OCI-LY3 (cell line): ENCODE results near the gene KRTAP5-9.
"Not testable (repeated sequence)": the region's sequence is repeated elsewhere in the genome, so short reads cannot be mapped to it uniquely, and the experiment has no call there.

Experiments
- H2AFZ ChIP-seq: fragments of 200-600, 300-600 bp; shearing (Covaris generic); 2 replicates; pipeline ENCODE4 v1.6.0; 2014; ENCODE audit warnings: antibody characterized with exemption, low read depth, low read length
- H3K27ac ChIP-seq: fragments of 200-600, 300-600 bp; sonication (generic); 2 replicates; pipeline ENCODE4 v1.5.1; 2014; ENCODE audit warnings: mild to moderate bottlenecking, low read length, moderate library complexity, mixed read lengths
- H3K27me3 ChIP-seq: fragments of 200-600, 300-600 bp; sonication (generic); 2 replicates; pipeline ENCODE4 v1.6.1; 2014; ENCODE audit warnings: low read depth, low read length, mixed read lengths
- H3K36me3 ChIP-seq: fragments of 200-600, 300-600 bp; sonication (generic); replicated peaks from 2 replicates; pipeline ENCODE3; 2014; ENCODE audit warnings: low read depth, low read length, mixed read lengths
- H3K4me1 ChIP-seq: fragments of 300-600, 200-600 bp; sonication (generic); 2 replicates; pipeline ENCODE4 v1.6.1; 2014; ENCODE audit warnings: low read length, mixed read lengths
- H3K4me2 ChIP-seq: fragments of 200-600, 300-600 bp; sonication (generic); 2 replicates; pipeline ENCODE4 v1.6.1; 2014; ENCODE audit warnings: low read length, mixed read lengths
- H3K4me3 ChIP-seq: fragments of 300-600, 200-600 bp; sonication (generic); 2 replicates; pipeline ENCODE4 v1.5.1; 2014; ENCODE audit warnings: antibody characterized with exemption, mild to moderate bottlenecking, low read length, moderate library complexity
- H3K79me2 ChIP-seq: fragments of 300-600, 200-600 bp; shearing (Covaris generic); 2 replicates; pipeline ENCODE4 v1.6.1; 2014; ENCODE audit warnings: mild to moderate bottlenecking, low read length, mixed read lengths
- H3K9ac ChIP-seq: fragments of 300-600, 200-600 bp; shearing (Covaris generic); 2 replicates; pipeline ENCODE4 v1.6.0; 2014; ENCODE audit warnings: mild to moderate bottlenecking, low read length, moderate library complexity
- H3K9me3 ChIP-seq: fragments of 200-600, 300-600 bp; shearing (Covaris generic); 2 replicates; pipeline ENCODE4 v1.6.1; 2014; ENCODE audit warnings: low read length, mixed read lengths; ENCODE audit not compliant: insufficient read depth
- H4K20me1 ChIP-seq: fragments of 200-600, 300-600 bp; sonication (generic); 2 replicates; pipeline ENCODE4 v1.6.1; 2016; ENCODE audit warnings: low read length, mixed read lengths; ENCODE audit not compliant: insufficient read depth
- CTCF ChIP-seq: fragments of 200-600, 300-600 bp; sonication (generic); IDR thresholded peaks from 2 replicates; pipeline ENCODE4 v1.5.1; 2014; ENCODE audit warnings: antibody characterized with exemption, low read length, low read depth
- EZH2phosphoT487 ChIP-seq: fragments of 200-600 bp; shearing (Covaris generic); IDR thresholded peaks from 2 replicates; pipeline ENCODE4 v1.6.1; 2018; ENCODE audit warnings: antibody characterized with exemption, mixed run types, low read depth

KRTAP5-9 gene

GRCh38 chr11:71575723-71576424, 27.7 kb downstream of the KRTAP5-9 start:
- H3K9me3 ChIP-seq, result no peaks in the 10 kb centered on the region
- peaks cover 34% of the 10 kb centered on the region for H3K27me3 ChIP-seq
- no peak overlapping the region for H3K27ac ChIP-seq
- no peak overlapping the region for H3K4me3 ChIP-seq
- peaks cover 6% of the 10 kb centered on the region for H3K4me1 ChIP-seq
- H3K9ac ChIP-seq, result no peak overlapping the region
- no peaks in the 10 kb centered on the region for H3K36me3 ChIP-seq
- no peaks in the 10 kb centered on the region for H3K79me2 ChIP-seq
- H4K20me1 ChIP-seq, result no peaks in the 10 kb centered on the region
- no peak overlapping the region for H3K4me2 ChIP-seq
- TF ChIP-seq EZH2phosphoT487 (no peak), CTCF (no peak)
- H2AFZ ChIP-seq, result no peak overlapping the region

- not testable (repeated sequence) for H2AFZ ChIP-seq, H3K36me3 ChIP-seq, H3K9me3 ChIP-seq, H3K79me2 ChIP-seq, H3K9ac ChIP-seq, H3K4me2 ChIP-seq, H3K4me3 ChIP-seq, H3K4me1 ChIP-seq, H3K27ac ChIP-seq, H4K20me1 ChIP-seq
- peaks cover 34% of the 10 kb centered on the region for H3K27me3 ChIP-seq
These were observed 28.7 kb downstream of the KRTAP5-9 start for GRCh38 chr11:71576688-71577465.

- Histone ChIP-seq H3K36me3 (no peaks in the 10 kb centered on the region), H3K27me3 (peaks cover 37% of the 10 kb centered on the region), H3K9ac (no peak overlapping the region), H2AFZ (no peak overlapping the region), H3K79me2 (no peaks in the 10 kb centered on the region), H4K20me1 (no peaks in the 10 kb centered on the region), H3K27ac (no peak overlapping the region), H3K9me3 (no peaks in the 10 kb centered on the region), H3K4me1 (peaks cover 6% of the 10 kb centered on the region), H3K4me2 (no peak overlapping the region), H3K4me3 (no peak overlapping the region)
- TF ChIP-seq CTCF (no peak), EZH2phosphoT487 (no peak)
These were observed 29.3 kb downstream of the KRTAP5-9 start for GRCh38 chr11:71577469-71578004.

GRCh38 chr11:71579513-71579912, 31.3 kb downstream of the KRTAP5-9 start:
- H3K9me3 ChIP-seq, H3K36me3 ChIP-seq, H3K4me3 ChIP-seq, H3K4me2 ChIP-seq, H4K20me1 ChIP-seq, H3K79me2 ChIP-seq, H3K4me1 ChIP-seq, H3K9ac ChIP-seq, H2AFZ ChIP-seq, H3K27ac ChIP-seq: not testable (repeated sequence)
- H3K27me3 ChIP-seq, result peaks cover 31% of the 10 kb centered on the region
